Parathyroid adenoma (tissue), 2 donors: ENCODE measurements around the gene BIRC7.

ENCODE experiments used
- H2AFZ ChIP-seq: fragments of 300-600 bp; sonication (generic); one replicate; pipeline ENCODE4 v1.7.0; 2017; ENCODE audit warnings: antibody characterized with exemption, mild to moderate bottlenecking
- H3K27ac ChIP-seq: fragments of 300-600 bp; sonication (generic); one replicate; pipeline ENCODE4 v1.7.0; 2017
- H3K27me3 ChIP-seq: fragments of 300-600 bp; sonication (generic); one replicate; pipeline ENCODE4 v1.7.0; 2017; ENCODE audit warnings: low read length; ENCODE audit not compliant: control insufficient read depth, insufficient read depth
- H3K36me3 ChIP-seq: fragments of 300-600 bp; sonication (generic); one replicate; pipeline ENCODE4 v1.7.0; 2017; ENCODE audit warnings: low read length; ENCODE audit not compliant: control insufficient read depth, insufficient read depth
- H3K4me1 ChIP-seq: fragments of 300-600 bp; sonication (generic); one replicate; pipeline ENCODE4 v1.7.0; 2017; ENCODE audit warnings: control low read depth
- H3K4me2 ChIP-seq: fragments of 300-600 bp; sonication (generic); one replicate; pipeline ENCODE4 v1.7.0; 2017; ENCODE audit warnings: low read length
- H3K4me3 ChIP-seq: fragments of 300-600 bp; sonication (generic); one replicate; pipeline ENCODE4 v1.7.0; 2017; ENCODE audit warnings: low read depth, low read length
- H3K79me2 ChIP-seq: fragments of 300-600 bp; sonication (generic); one replicate; pipeline ENCODE4 v1.7.0; 2017; ENCODE audit warnings: control low read depth
- H3K9ac ChIP-seq: fragments of 300-600 bp; sonication (generic); one replicate; pipeline ENCODE4 v1.7.0; 2017; ENCODE audit warnings: mild to moderate bottlenecking
- H3K9me3 ChIP-seq: fragments of 300-600 bp; sonication (generic); one replicate; pipeline ENCODE4 v1.7.0; 2017; ENCODE audit warnings: low read length; ENCODE audit not compliant: control insufficient read depth
- TF ChIP-seq, protein P1 (sequence below): fragments of 300-600 bp; sonication (generic); IDR thresholded peaks from one replicate; pipeline ENCODE4 v1.7.0; 2017; ENCODE audit warnings: antibody characterized with exemption, mild to moderate bottlenecking
- donor health status: primary hyperparathyroidism.

BIRC7 gene

DNA sequence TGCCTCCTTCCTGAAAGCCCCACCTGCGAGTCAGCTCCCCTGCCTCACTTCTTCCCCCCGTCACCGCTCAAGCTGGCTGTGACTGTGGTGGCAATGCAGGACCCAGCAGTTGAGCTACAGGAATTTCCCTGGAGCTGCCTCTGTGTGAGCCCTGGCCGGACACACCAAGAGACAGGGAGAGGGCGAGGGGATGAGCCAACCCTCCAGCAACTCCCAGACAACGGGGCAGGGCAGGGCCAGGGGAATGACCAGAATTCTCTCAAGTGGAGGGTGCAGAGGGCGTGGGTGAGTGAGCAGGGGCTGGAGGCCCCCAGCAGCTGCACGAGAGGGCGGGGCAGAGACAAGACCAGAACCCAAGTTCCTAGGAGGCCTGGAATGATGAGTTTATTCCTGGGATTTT lies 32.0 kb downstream of the BIRC7 start:
- Histone ChIP-seq H2AFZ (no peak overlapping the region), H3K27ac (no peak overlapping the region), H3K27me3 (no peaks in the 10 kb centered on the region), H3K79me2 (no peaks in the 10 kb centered on the region), H3K9me3 (no peaks in the 10 kb centered on the region), H3K36me3 (no peaks in the 10 kb centered on the region), H3K4me2 (no peak overlapping the region), H3K9ac (no peak overlapping the region), H3K4me1 (no peaks in the 10 kb centered on the region), H3K4me3 (no peak overlapping the region)
- TF ChIP-seq, protein P1, sequence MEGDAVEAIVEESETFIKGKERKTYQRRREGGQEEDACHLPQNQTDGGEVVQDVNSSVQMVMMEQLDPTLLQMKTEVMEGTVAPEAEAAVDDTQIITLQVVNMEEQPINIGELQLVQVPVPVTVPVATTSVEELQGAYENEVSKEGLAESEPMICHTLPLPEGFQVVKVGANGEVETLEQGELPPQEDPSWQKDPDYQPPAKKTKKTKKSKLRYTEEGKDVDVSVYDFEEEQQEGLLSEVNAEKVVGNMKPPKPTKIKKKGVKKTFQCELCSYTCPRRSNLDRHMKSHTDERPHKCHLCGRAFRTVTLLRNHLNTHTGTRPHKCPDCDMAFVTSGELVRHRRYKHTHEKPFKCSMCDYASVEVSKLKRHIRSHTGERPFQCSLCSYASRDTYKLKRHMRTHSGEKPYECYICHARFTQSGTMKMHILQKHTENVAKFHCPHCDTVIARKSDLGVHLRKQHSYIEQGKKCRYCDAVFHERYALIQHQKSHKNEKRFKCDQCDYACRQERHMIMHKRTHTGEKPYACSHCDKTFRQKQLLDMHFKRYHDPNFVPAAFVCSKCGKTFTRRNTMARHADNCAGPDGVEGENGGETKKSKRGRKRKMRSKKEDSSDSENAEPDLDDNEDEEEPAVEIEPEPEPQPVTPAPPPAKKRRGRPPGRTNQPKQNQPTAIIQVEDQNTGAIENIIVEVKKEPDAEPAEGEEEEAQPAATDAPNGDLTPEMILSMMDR = no peak

DNA sequence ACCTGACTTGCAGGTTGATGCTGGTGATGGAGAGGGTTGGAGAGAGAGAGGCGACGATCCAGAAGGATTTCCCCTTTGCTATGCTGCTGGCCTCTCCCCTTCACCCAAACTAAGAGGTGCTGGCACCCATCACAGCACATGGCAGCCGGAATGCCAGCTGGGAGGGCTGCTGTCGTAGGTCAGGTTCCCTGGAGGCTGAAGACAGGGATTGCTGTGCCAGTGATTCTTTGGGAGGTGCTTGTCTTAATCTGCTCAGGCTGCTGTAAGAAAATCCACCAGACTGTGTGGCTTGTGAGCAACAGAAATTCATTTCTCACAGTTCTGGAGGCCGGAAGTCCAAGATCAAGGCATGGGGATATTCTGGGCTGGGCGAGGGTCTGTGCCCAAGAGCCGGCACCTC lies 32.6 kb downstream of the BIRC7 start:
- Histone ChIP-seq H3K27ac (no peak overlapping the region), H3K79me2 (peaks cover 3% of the 10 kb centered on the region), H3K9ac (no peak overlapping the region), H2AFZ (no peak overlapping the region), H3K27me3 (no peaks in the 10 kb centered on the region), H3K4me3 (no peak overlapping the region), H3K9me3 (no peaks in the 10 kb centered on the region), H3K4me2 (no peak overlapping the region), H3K4me1 (no peaks in the 10 kb centered on the region), H3K36me3 (no peaks in the 10 kb centered on the region)
- TF ChIP-seq, protein P1 = no peak

DNA sequence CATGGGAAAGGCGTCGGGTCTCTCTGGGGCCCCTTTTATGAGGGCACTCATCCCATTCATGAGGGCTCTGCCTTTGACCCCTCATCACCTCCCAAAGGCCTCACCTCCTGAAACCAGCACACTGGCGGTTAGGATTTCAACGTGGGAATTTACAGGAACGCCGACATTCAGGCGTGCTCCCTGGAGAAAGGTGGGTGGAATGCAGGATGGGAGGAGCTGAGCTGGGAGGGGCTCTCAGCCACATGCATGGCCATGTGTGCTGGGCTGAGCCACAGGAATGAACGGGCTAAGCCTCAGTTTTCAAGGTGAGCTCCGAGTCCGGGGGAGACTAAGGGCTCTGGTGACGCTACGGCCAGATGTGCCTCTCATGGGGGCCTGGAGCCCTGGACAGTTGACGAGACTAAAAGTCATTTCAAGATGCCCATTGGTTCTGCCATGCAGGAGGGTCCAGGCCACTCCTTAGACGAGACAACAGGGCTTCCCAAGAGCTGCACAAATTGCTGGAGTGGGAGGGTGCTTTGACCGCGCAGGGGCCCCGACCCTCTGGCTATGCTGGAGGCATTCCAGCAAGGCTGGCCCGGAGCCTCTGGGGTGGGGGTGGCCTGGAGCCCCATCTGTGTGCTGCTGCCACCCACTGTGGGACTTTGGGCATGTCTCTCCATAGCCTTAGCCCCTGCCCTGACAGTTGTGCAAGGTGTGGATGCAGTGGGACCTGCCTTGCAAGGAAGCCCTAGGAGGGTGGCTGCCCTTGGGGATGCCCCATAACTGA lies 33.1 kb downstream of the BIRC7 start:
- no peaks in the 10 kb centered on the region for H3K36me3 ChIP-seq
- no peaks in the 10 kb centered on the region for H3K4me1 ChIP-seq
- H3K9me3 ChIP-seq = no peaks in the 10 kb centered on the region
- no peak overlapping the region for H3K9ac ChIP-seq
- no peak overlapping the region for H2AFZ ChIP-seq
- H3K4me2 ChIP-seq = no peak overlapping the region
- TF ChIP-seq, protein P1 = no peak
- peaks cover 7% of the 10 kb centered on the region for H3K79me2 ChIP-seq
- no peak overlapping the region for H3K27ac ChIP-seq
- H3K27me3 ChIP-seq = no peaks in the 10 kb centered on the region
- H3K4me3 ChIP-seq = no peak overlapping the region

DNA sequence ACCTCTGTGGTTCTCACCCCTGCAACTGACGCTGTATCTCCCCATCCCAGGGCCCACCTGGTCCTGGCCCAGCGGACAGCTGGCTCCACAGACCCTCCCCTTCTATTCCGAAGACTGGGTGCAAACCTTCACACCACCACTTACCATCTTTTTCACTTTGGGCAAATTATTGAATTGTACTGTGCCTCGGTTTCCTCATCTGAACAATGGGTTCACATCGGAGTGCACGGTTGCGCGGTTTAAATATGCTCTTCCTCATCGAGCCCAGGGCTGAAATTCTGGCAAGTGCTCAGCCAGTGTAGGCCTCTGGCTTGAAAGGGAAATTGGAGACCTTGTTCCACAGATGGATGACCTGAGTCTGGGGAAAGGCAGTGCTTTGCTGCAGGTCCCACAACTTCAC lies 34.0 kb downstream of the BIRC7 start:
- Histone ChIP-seq H3K36me3 (no peaks in the 10 kb centered on the region), H3K4me1 (no peaks in the 10 kb centered on the region), H3K79me2 (peaks cover 9% of the 10 kb centered on the region), H3K27me3 (no peaks in the 10 kb centered on the region), H3K4me3 (no peak overlapping the region), H3K9ac (no peak overlapping the region), H3K27ac (no peak overlapping the region), H3K4me2 (no peak overlapping the region), H2AFZ (no peak overlapping the region), H3K9me3 (no peaks in the 10 kb centered on the region)
- TF ChIP-seq, protein P1 = no peak
